ENCODE data around the gene KCNH5. TPM values are rescaled to one million over a fixed set of nuclear protein-coding genes. Genes with fewer than 3 reads are reported as not detected.

KCNH5 gene
- polyA plus RNA-seq, 4 donors, result 0.01 to 0.03 TPM; not detected in 2

DNA sequence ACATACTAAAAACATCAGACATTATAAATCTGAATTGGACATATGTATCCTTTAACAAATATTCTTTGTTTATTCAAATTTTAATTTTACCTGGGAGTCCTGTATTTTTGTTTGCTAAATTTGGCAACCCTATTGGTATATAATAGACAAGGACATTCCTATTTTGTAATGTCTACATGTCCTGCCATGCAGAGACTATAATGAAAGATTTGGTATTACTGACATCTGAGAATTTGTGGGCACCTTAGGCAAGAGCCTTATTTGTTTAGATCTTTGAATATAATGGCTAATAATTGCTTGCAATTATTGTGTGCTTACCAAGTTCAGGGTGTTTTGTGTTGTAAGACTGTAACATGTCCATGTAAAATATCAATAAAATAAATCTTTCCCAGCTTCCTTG is 334.4 kb downstream of the KCNH5 start:
- no peak for FAIRE-seq
- H3K27me3 ChIP-seq (ENCODE audit: control insufficient read depth in 3 of 3, insufficient read depth in 3 of 3, low read length in 3 of 3), result no peaks in the 10 kb centered on the region
- DNase-seq, result no peak
- H3K4me3 ChIP-seq (ENCODE audit: low read depth in 1 of 3, low read length in 3 of 3), result no peak overlapping the region
- H3K4me1 ChIP-seq (ENCODE audit: control insufficient read depth in 3 of 3, insufficient read depth in 2 of 3, low read depth in 1 of 3, low read length in 2 of 3), result no peaks in the 10 kb centered on the region
- H3K9me3 ChIP-seq (ENCODE audit: control insufficient read depth in 2 of 2, insufficient read depth in 1 of 2, low read depth in 1 of 2, low read length in 1 of 2), result no peaks in the 10 kb centered on the region
- H3K27ac ChIP-seq (ENCODE audit: low read depth in 1 of 3, low read length in 2 of 3), result no peak overlapping the region
- no peaks in the 10 kb centered on the region for H3K36me3 ChIP-seq (ENCODE audit: control insufficient read depth in 3 of 3, insufficient read depth in 2 of 3, low read depth in 1 of 3, low read length in 3 of 3)

GRCh38 chr14:62709773-62710172 is 335.5 kb downstream of the KCNH5 start:
- no peaks in the 10 kb centered on the region for H3K36me3 ChIP-seq (ENCODE audit: control insufficient read depth in 3 of 3, insufficient read depth in 2 of 3, low read depth in 1 of 3, low read length in 3 of 3)
- H3K4me1 ChIP-seq (ENCODE audit: control insufficient read depth in 3 of 3, insufficient read depth in 2 of 3, low read depth in 1 of 3, low read length in 2 of 3), result no peaks in the 10 kb centered on the region
- H3K27ac ChIP-seq (ENCODE audit: low read depth in 1 of 3, low read length in 2 of 3), result no peak overlapping the region
- FAIRE-seq (no peak), DNase-seq (no peak)
- no peaks in the 10 kb centered on the region for H3K9me3 ChIP-seq (ENCODE audit: control insufficient read depth in 2 of 2, insufficient read depth in 1 of 2, low read depth in 1 of 2, low read length in 1 of 2)
- no peaks in the 10 kb centered on the region for H3K27me3 ChIP-seq (ENCODE audit: control insufficient read depth in 3 of 3, insufficient read depth in 3 of 3, low read length in 3 of 3)
- no peak overlapping the region for H3K4me3 ChIP-seq (ENCODE audit: low read depth in 1 of 3, low read length in 3 of 3)
- WGBS, 3 donors, result 40 to 50% (median 46%) methylated on average over 3 of the region's 3 CpGs

DNA sequence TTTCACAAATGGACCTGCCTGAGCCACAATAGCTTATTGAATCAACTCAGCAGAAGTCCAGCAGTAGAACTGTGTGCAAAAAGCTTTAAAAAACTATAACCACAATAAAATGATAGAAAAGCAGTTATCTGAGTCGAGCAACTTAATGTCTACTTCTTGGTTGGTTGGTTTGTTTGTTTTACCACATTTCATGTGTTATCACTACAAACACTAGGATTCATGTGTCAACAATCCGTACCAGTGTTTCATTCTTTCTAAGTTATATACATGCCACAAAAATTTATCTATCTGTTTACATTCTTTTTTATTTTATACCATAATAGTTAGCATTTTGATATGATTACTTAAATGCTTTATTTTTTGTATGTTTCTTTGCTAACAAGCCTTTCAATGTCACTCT is 339.0 kb downstream of the KCNH5 start:
- DNase-seq (no peak), FAIRE-seq (no peak)
- Histone ChIP-seq H3K9me3 (ENCODE audit: control insufficient read depth in 2 of 2, insufficient read depth in 1 of 2, low read depth in 1 of 2, low read length in 1 of 2) (no peaks in the 10 kb centered on the region), H3K36me3 (ENCODE audit: control insufficient read depth in 3 of 3, insufficient read depth in 2 of 3, low read depth in 1 of 3, low read length in 3 of 3) (no peaks in the 10 kb centered on the region), H3K27me3 (ENCODE audit: control insufficient read depth in 3 of 3, insufficient read depth in 3 of 3, low read length in 3 of 3) (no peaks in the 10 kb centered on the region), H3K27ac (ENCODE audit: low read depth in 1 of 3, low read length in 2 of 3) (no peak overlapping the region), H3K4me1 (ENCODE audit: control insufficient read depth in 3 of 3, insufficient read depth in 2 of 3, low read depth in 1 of 3, low read length in 2 of 3) (no peaks in the 10 kb centered on the region), H3K4me3 (ENCODE audit: low read depth in 1 of 3, low read length in 3 of 3) (no peak overlapping the region)
- 51 to 71% (median 69%) methylated on average over 2 of the region's 2 CpGs for WGBS, 3 donors

GRCh38 chr14:62697461-62697860 is 347.8 kb downstream of the KCNH5 start:
- H3K9me3 ChIP-seq (ENCODE audit: control insufficient read depth in 2 of 2, insufficient read depth in 1 of 2, low read depth in 1 of 2, low read length in 1 of 2), result no peaks in the 10 kb centered on the region
- FAIRE-seq, result no peak
- WGBS, 3 donors, result 88 to 100% (median 96%) methylated on average over 1 of the region's 1 CpG
- H3K27ac ChIP-seq (ENCODE audit: low read depth in 1 of 3, low read length in 2 of 3), result no peak overlapping the region
- no peak overlapping the region for H3K4me3 ChIP-seq (ENCODE audit: low read depth in 1 of 3, low read length in 3 of 3)
- no peak for DNase-seq
- H3K4me1 ChIP-seq (ENCODE audit: control insufficient read depth in 3 of 3, insufficient read depth in 2 of 3, low read depth in 1 of 3, low read length in 2 of 3), result peaks cover 0 to 13% (median 0%) of the 10 kb centered on the region in 3 donors
- no peaks in the 10 kb centered on the region for H3K36me3 ChIP-seq (ENCODE audit: control insufficient read depth in 3 of 3, insufficient read depth in 2 of 3, low read depth in 1 of 3, low read length in 3 of 3)
- H3K27me3 ChIP-seq (ENCODE audit: control insufficient read depth in 3 of 3, insufficient read depth in 3 of 3, low read length in 3 of 3), result no peaks in the 10 kb centered on the region

DNA sequence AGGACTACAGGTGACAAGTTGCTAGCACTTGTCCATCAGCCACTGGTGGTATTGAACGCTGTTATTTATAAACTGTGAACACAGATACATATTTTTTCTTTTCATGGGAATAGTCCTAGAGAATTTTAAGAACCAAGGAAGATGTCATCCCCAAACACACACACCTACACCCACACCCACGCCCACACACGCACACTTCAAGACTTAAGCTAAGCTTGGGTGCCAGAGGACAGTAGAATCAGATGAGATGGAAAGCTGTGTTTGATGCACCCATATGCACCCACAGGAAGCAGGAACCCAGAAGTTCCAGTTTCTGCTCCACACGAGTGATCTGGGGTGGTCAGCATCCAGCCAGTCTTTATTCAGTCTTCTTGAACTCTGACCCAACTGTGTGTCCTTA is 348.3 kb downstream of the KCNH5 start:
- Histone ChIP-seq H3K4me1 (ENCODE audit: control insufficient read depth in 3 of 3, insufficient read depth in 2 of 3, low read depth in 1 of 3, low read length in 2 of 3) (peaks cover 0 to 15% (median 0%) of the 10 kb centered on the region in 3 donors), H3K9me3 (ENCODE audit: control insufficient read depth in 2 of 2, insufficient read depth in 1 of 2, low read depth in 1 of 2, low read length in 1 of 2) (no peaks in the 10 kb centered on the region), H3K4me3 (ENCODE audit: low read depth in 1 of 3, low read length in 3 of 3) (no peak overlapping the region), H3K27me3 (ENCODE audit: control insufficient read depth in 3 of 3, insufficient read depth in 3 of 3, low read length in 3 of 3) (no peaks in the 10 kb centered on the region), H3K27ac (ENCODE audit: low read depth in 1 of 3, low read length in 2 of 3) (peak overlapping the region in 1 of 3 donors; percentile 66), H3K36me3 (ENCODE audit: control insufficient read depth in 3 of 3, insufficient read depth in 2 of 3, low read depth in 1 of 3, low read length in 3 of 3) (no peaks in the 10 kb centered on the region)
- 76 to 89% (median 76%) methylated on average over 4 of the region's 4 CpGs for WGBS, 3 donors
- no peak for DNase-seq
- FAIRE-seq, result no peak

- no peaks in the 10 kb centered on the region for H3K36me3 ChIP-seq (ENCODE audit: control insufficient read depth in 3 of 3, insufficient read depth in 2 of 3, low read depth in 1 of 3, low read length in 3 of 3)
- H3K27ac ChIP-seq (ENCODE audit: low read depth in 1 of 3, low read length in 2 of 3), result peak overlapping the region in 1 of 3 donors; percentile 66
- H3K4me1 ChIP-seq (ENCODE audit: control insufficient read depth in 3 of 3, insufficient read depth in 2 of 3, low read depth in 1 of 3, low read length in 2 of 3), result peaks cover 0 to 19% (median 0%) of the 10 kb centered on the region in 3 donors
- WGBS, 3 donors, result 14 to 21% (median 17%) methylated on average over 5 of the region's 5 CpGs
- no peak overlapping the region for H3K4me3 ChIP-seq (ENCODE audit: low read depth in 1 of 3, low read length in 3 of 3)
- H3K9me3 ChIP-seq (ENCODE audit: control insufficient read depth in 2 of 2, insufficient read depth in 1 of 2, low read depth in 1 of 2, low read length in 1 of 2), result no peaks in the 10 kb centered on the region
- DNase-seq (peak; percentile 51 to 61), FAIRE-seq (no peak)
- H3K27me3 ChIP-seq (ENCODE audit: control insufficient read depth in 3 of 3, insufficient read depth in 3 of 3, low read length in 3 of 3), result no peaks in the 10 kb centered on the region
Measured at GRCh38 chr14:62696331-62696924, 348.8 kb downstream of the KCNH5 start.

- Histone ChIP-seq H3K9me3 (ENCODE audit: control insufficient read depth in 2 of 2, insufficient read depth in 1 of 2, low read depth in 1 of 2, low read length in 1 of 2) (no peaks in the 10 kb centered on the region), H3K27me3 (ENCODE audit: control insufficient read depth in 3 of 3, insufficient read depth in 3 of 3, low read length in 3 of 3) (no peaks in the 10 kb centered on the region), H3K4me3 (ENCODE audit: low read depth in 1 of 3, low read length in 3 of 3) (no peak overlapping the region), H3K36me3 (ENCODE audit: control insufficient read depth in 3 of 3, insufficient read depth in 2 of 3, low read depth in 1 of 3, low read length in 3 of 3) (no peaks in the 10 kb centered on the region), H3K4me1 (ENCODE audit: control insufficient read depth in 3 of 3, insufficient read depth in 2 of 3, low read depth in 1 of 3, low read length in 2 of 3) (peaks cover 0 to 25% (median 0%) of the 10 kb centered on the region in 3 donors), H3K27ac (ENCODE audit: low read depth in 1 of 3, low read length in 2 of 3) (peak overlapping the region in 1 of 3 donors; percentile 5)
- 80 to 85% (median 81%) methylated on average over 2 of the region's 2 CpGs for WGBS, 3 donors
- no peak for FAIRE-seq
- DNase-seq, result peak; percentile 5 to 73
Measured at GRCh38 chr14:62694075-62694474, 351.2 kb downstream of the KCNH5 start.

DNA sequence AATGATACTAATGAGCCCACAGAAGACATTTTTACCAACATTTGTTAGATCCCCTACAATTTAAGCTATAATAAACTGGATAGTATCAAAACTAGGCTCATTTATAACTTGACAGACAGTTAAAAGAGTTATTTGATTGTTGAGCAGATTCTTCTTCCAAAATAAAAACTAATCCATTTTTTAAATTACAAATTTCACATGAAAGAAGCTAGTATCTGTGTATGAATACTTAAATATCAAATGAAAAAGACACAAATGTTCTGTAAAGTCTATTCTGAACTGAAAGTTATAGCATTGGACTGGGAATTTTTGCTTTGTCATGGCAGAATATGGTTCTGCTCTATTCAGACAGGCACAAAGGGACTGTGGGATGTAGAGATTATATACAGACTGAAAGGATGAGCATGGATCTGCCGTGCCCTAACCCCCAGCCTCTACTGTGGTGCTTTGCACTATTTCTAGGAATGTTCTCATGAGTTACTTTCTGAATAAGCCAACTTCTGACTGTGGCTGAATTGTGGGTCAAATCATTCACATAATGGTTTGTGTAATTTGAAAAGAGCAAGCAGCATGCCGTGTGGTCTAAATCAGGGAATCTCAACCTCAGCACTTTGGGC is 352.7 kb downstream of the KCNH5 start:
- H3K4me3 ChIP-seq (ENCODE audit: low read depth in 1 of 3, low read length in 3 of 3), result no peak overlapping the region
- H3K4me1 ChIP-seq (ENCODE audit: control insufficient read depth in 3 of 3, insufficient read depth in 2 of 3, low read depth in 1 of 3, low read length in 2 of 3), result peaks cover 0 to 25% (median 0%) of the 10 kb centered on the region in 3 donors
- WGBS, 3 donors, result 54 to 71% (median 65%) methylated on average over 2 of the region's 2 CpGs
- no peak for FAIRE-seq
- H3K27ac ChIP-seq (ENCODE audit: low read depth in 1 of 3, low read length in 2 of 3), result peak overlapping the region; percentile 48 to 79 (median 53)
- H3K27me3 ChIP-seq (ENCODE audit: control insufficient read depth in 3 of 3, insufficient read depth in 3 of 3, low read length in 3 of 3), result no peaks in the 10 kb centered on the region
- DNase-seq, result peak; percentile 16 to 30
- H3K36me3 ChIP-seq (ENCODE audit: control insufficient read depth in 3 of 3, insufficient read depth in 2 of 3, low read depth in 1 of 3, low read length in 3 of 3), result no peaks in the 10 kb centered on the region
- no peaks in the 10 kb centered on the region for H3K9me3 ChIP-seq (ENCODE audit: control insufficient read depth in 2 of 2, insufficient read depth in 1 of 2, low read depth in 1 of 2, low read length in 1 of 2)
